Neural cell (in vitro differentiated cells): ENCODE data around the gene KCTD13. TPM values are rescaled to one million over a fixed set of nuclear protein-coding genes. Genes with fewer than 3 reads are reported as not detected.

Experiments
- H2AFZ ChIP-seq: fragments of 200-600, 300-800 bp; sonication (generic), shearing (Covaris generic); 2 replicates; pipeline ENCODE4 v1.6.0; 2014; ENCODE audit warnings: low read depth, mild to moderate bottlenecking, antibody characterized with exemption, low read length, moderate library complexity
- H3F3A ChIP-seq: fragments of 200-600 bp; shearing (Covaris generic); 2 replicates; pipeline ENCODE4 v1.6.1; 2016; ENCODE audit warnings: mild to moderate bottlenecking, moderate library complexity, mixed read lengths, antibody characterized with exemption, low read length; ENCODE audit not compliant: insufficient read depth, poor library complexity, severe bottlenecking
- H3K27ac ChIP-seq: fragments of 200-600, 300-800 bp; sonication (generic), shearing (Covaris generic); 2 replicates; pipeline ENCODE4 v1.5.1; 2014; ENCODE audit warnings: mild to moderate bottlenecking, low read length, moderate library complexity
- H3K27me3 ChIP-seq: fragments of 300-800, 200-600 bp; sonication (generic), shearing (Covaris generic); 2 replicates; pipeline ENCODE4 v1.6.0; 2014; ENCODE audit warnings: mild to moderate bottlenecking, low read depth, low read length, moderate library complexity; ENCODE audit not compliant: insufficient read depth
- H3K36me3 ChIP-seq: fragments of 300-800, 200-600 bp; sonication (generic), shearing (Covaris generic); 2 replicates; pipeline ENCODE4 v1.5.1; 2014; ENCODE audit warnings: mild to moderate bottlenecking, antibody characterized with exemption, low read length, moderate library complexity; ENCODE audit not compliant: insufficient read depth
- H3K4me2 ChIP-seq: fragments of 300-800, 200-600 bp; sonication (generic), shearing (Covaris generic); 2 replicates; pipeline ENCODE4 v1.6.0; 2014; ENCODE audit warnings: mild to moderate bottlenecking, low read length
- H3K4me3 ChIP-seq: fragments of 300-800, 200-600 bp; sonication (generic), shearing (Covaris generic); 2 replicates; pipeline ENCODE4 v1.5.1; 2014; ENCODE audit warnings: mild to moderate bottlenecking, low read length, moderate library complexity
- H3K79me2 ChIP-seq: fragments of 200-600 bp; shearing (Covaris generic); replicated peaks from 2 replicates; pipeline ENCODE4 v1.6.0; 2014; ENCODE audit warnings: mild to moderate bottlenecking, low read length, moderate library complexity; ENCODE audit not compliant: insufficient read depth
- H3K9ac ChIP-seq: fragments of 300-800, 200-600 bp; sonication (generic), shearing (Covaris generic); 2 replicates; pipeline ENCODE4 v1.6.1; 2016; ENCODE audit warnings: mild to moderate bottlenecking, low read length, mixed read lengths
- H3K9me2 ChIP-seq: fragments of 200-600 bp; shearing (Covaris generic); 2 replicates; pipeline ENCODE4 v1.6.1; 2016; ENCODE audit warnings: mild to moderate bottlenecking, low read length, mixed read lengths; ENCODE audit not compliant: insufficient read depth
- H3K9me3 ChIP-seq: fragments of 200-600, 300-800 bp; sonication (generic), shearing (Covaris generic); 2 replicates; pipeline ENCODE4 v1.6.1; 2016; ENCODE audit warnings: mild to moderate bottlenecking, mixed run types, low read length, moderate library complexity, mixed read lengths
- H4K20me1 ChIP-seq: fragments of 200-600 bp; shearing (Covaris generic); 2 replicates; pipeline ENCODE4 v1.6.1; 2016; ENCODE audit warnings: mild to moderate bottlenecking, mixed run types; ENCODE audit not compliant: insufficient read depth
- CTCF ChIP-seq: fragments of 450-650 bp; IDR thresholded peaks from 2 replicates; pipeline ENCODE4 v1.5.1; 2014; ENCODE audit warnings: antibody characterized with exemption, mild to moderate bottlenecking, moderate library complexity; ENCODE audit not compliant: poor library complexity, severe bottlenecking
- EP300 ChIP-seq: fragments of 450-650 bp; conservative IDR thresholded peaks from 2 replicates; pipeline ENCODE4 v1.6.1; 2014; ENCODE audit warnings: antibody characterized with exemption, mild to moderate bottlenecking, moderate library complexity; ENCODE audit not compliant: poor library complexity, severe bottlenecking
- EZH2 ChIP-seq: fragments of 200-600, 300-800 bp; shearing (Covaris generic), sonication (generic); IDR thresholded peaks from 2 replicates; pipeline ENCODE4 v1.6.1; 2014; ENCODE audit warnings: antibody characterized with exemption, low read length, borderline replicate concordance, mild to moderate bottlenecking; ENCODE audit not compliant: insufficient read depth, poor library complexity, severe bottlenecking
- MXI1 ChIP-seq: fragments of 450-650 bp; conservative IDR thresholded peaks from 2 replicates; pipeline ENCODE4 v1.6.1; 2014; ENCODE audit warnings: antibody characterized with exemption, mild to moderate bottlenecking; ENCODE audit not compliant: poor library complexity, severe bottlenecking
- POLR2AphosphoS5 ChIP-seq: IDR thresholded peaks from 2 replicates; pipeline ENCODE4 v1.6.1; 2012
- RAD21 ChIP-seq: fragments of 450-650 bp; conservative IDR thresholded peaks from 2 replicates; pipeline ENCODE4 v1.6.1; 2014; ENCODE audit warnings: antibody characterized with exemption, mild to moderate bottlenecking, moderate library complexity
- REST ChIP-seq: IDR thresholded peaks from 2 replicates; pipeline ENCODE4 v1.6.1; 2012; ENCODE audit warnings: borderline replicate concordance
- SMC3 ChIP-seq: fragments of 450-650 bp; conservative IDR thresholded peaks from 2 replicates; pipeline ENCODE4 v1.6.1; 2014; ENCODE audit warnings: antibody characterized with exemption, mild to moderate bottlenecking, moderate library complexity; ENCODE audit not compliant: poor library complexity
- TAF1 ChIP-seq: IDR thresholded peaks from 2 replicates; pipeline ENCODE4 v1.6.1; 2012; ENCODE audit warnings: low read depth
- polyA plus RNA-seq: library from polyadenylated mRNA; depleted of rRNA; stranded (reverse); fragments of >200 nt; gene quantifications from 2 replicates; pipeline ENCODE4 v1.2.3, GENCODE V29; 2014

The KCTD13 gene
- polyA plus RNA-seq, 1 donor from 2014 or later, result 55.0 TPM

- no peaks in the 10 kb centered on the region for H3K9me3 ChIP-seq
- H3K9ac ChIP-seq, result no peak overlapping the region
- TF ChIP-seq REST (no peak), SMC3 (no peak), MXI1 (no peak), EP300 (no peak), EZH2 (no peak), CTCF (no peak), TAF1 (no peak), RAD21 (no peak), POLR2AphosphoS5 (no peak)
- H3K79me2 ChIP-seq, result peaks cover 41% of the 10 kb centered on the region
- H2AFZ ChIP-seq, result no peak overlapping the region
- H4K20me1 ChIP-seq, result peaks cover 10% of the 10 kb centered on the region
- no peaks in the 10 kb centered on the region for H3K36me3 ChIP-seq
- no peaks in the 10 kb centered on the region for H3K9me2 ChIP-seq
- peak overlapping the region; percentile 97 for H3K27ac ChIP-seq
- H3K27me3 ChIP-seq, result no peaks in the 10 kb centered on the region
- no peak overlapping the region for H3K4me2 ChIP-seq
- no peaks in the 10 kb centered on the region for H3F3A ChIP-seq
- peak overlapping the region; percentile 99 for H3K4me3 ChIP-seq
Measured at GRCh38 chr16:29972992-29973383, 47.0 kb upstream of the KCTD13 start.

GRCh38 chr16:29972500-29972899, 46.5 kb upstream of the KCTD13 start:
- Histone ChIP-seq H3K9ac (no peak overlapping the region), H3K36me3 (no peaks in the 10 kb centered on the region), H3K9me2 (no peaks in the 10 kb centered on the region), H3K4me2 (no peak overlapping the region), H3F3A (no peaks in the 10 kb centered on the region), H3K27me3 (no peaks in the 10 kb centered on the region), H3K4me3 (no peak overlapping the region), H3K79me2 (peaks cover 36% of the 10 kb centered on the region), H3K9me3 (no peaks in the 10 kb centered on the region), H3K27ac (no peak overlapping the region), H4K20me1 (peaks cover 5% of the 10 kb centered on the region), H2AFZ (no peak overlapping the region)
- no peak for TF ChIP-seq RAD21
- no peak for TF ChIP-seq SMC3
- no peak for TF ChIP-seq REST
- no peak for TF ChIP-seq MXI1
- no peak for TF ChIP-seq CTCF
- TF ChIP-seq EP300, result no peak
- no peak for TF ChIP-seq EZH2
- TF ChIP-seq POLR2AphosphoS5, result no peak
- no peak for TF ChIP-seq TAF1
